Activated CD8-positive, alpha-beta memory T cell treated with anti-CD3 and anti-CD28 coated beads, Interleukin-2, amount 50 U/mL, for 1 hour (primary cell): ENCODE measurements around the gene COQ8A.
"Not testable (repeated sequence)": the region's sequence is repeated elsewhere in the genome, so short reads cannot be mapped to it uniquely, and the experiment has no call there.

Source experiments
- DNase-seq: peaks from one replicate; pipeline ENCODE4 v3.0.0-alpha.2; 2020; ENCODE audit errors: extremely low read depth

COQ8A gene

DNA sequence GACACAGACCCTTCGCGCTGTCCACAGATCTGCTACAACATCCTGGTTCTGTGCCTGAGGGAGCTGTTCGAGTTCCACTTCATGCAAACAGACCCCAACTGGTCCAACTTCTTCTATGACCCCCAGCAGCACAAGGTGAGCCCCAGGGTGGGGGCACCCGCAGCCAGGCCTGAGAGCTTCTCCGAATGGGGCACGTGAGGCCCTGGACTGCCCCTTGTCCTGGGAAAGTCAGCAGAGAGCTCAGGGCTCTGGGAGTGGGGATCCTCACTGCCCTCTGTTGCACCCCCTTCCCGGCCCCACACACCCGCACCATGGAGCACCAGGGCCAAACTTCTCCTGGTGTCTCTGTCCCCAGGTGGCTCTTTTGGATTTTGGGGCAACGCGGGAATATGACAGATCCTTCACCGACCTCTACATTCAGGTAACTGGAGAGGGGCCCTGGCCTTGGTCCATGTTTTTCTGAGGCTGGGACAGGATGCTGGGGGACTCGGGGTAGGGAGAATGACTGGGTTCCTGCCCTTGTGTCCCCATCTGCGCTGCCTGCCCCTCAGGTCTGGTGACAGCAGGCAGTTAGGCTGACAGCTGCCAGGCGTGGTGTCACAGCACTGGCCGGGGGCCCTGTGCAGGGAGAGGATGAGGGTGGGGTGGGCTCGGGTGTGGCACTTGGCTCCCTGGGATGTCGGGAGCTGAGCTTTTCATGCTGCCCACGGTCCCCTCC is 44.6 kb downstream of the COQ8A start:
- no peak for DNase-seq

DNA sequence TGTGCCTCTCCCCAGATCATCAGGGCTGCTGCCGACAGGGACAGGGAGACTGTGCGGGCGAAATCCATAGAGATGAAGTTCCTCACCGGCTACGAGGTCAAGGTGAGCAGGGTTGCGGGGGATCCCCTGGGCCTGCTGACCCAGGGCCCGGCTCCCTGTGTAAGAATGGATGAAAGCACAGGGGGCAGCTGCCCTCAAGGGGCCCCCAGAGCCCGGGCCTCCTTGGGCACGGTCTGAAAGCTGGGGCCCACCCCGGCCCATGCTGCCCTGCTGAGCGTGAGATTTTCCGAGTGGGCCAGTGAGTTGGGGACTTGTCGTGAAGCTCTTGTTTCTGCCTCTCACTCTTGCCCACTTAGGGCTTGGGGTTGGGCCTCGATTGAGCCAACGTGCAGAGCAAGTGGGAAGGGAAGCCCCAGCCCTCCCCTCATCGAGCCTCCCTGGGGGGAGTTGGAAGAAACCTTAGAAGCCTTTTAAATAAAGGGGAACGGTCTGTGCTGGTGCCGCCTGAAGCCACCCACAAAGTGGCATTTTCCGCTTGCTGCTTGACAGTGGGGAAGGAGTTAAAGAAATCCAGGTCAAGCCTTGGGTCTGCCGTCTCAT is 45.2 kb downstream of the COQ8A start:
- DNase-seq: no peak

DNA sequence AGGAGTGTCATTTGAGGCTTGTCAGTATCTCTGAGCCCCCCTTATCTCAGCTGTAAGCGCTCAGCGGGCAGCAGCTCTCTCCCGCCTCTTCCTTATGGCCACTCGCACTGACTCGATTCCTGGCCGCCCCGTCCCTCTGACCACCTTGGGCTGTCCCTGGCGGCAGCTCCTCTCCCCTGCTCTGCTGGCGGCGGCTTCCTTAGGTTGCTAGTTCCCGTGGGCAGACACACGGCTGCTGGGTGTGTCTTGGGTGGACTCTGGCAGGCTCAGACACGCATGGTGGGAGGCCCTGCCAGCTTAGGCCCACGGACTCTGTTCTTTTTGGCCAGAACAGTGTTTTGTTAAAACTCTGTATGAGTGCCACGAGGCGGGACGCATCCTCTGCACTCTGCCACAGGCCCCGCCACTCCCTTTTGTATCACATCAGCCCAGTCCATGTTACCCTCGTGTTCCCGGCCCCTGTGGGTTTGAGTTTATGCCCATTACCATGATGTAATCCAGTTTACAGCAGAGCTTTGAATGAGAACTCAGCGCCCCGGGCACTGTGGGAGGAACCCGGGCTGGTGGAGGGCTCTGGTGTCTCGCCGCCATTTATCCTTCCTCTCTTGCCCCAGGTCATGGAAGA is 45.9 kb downstream of the COQ8A start:
- no peak for DNase-seq

DNA sequence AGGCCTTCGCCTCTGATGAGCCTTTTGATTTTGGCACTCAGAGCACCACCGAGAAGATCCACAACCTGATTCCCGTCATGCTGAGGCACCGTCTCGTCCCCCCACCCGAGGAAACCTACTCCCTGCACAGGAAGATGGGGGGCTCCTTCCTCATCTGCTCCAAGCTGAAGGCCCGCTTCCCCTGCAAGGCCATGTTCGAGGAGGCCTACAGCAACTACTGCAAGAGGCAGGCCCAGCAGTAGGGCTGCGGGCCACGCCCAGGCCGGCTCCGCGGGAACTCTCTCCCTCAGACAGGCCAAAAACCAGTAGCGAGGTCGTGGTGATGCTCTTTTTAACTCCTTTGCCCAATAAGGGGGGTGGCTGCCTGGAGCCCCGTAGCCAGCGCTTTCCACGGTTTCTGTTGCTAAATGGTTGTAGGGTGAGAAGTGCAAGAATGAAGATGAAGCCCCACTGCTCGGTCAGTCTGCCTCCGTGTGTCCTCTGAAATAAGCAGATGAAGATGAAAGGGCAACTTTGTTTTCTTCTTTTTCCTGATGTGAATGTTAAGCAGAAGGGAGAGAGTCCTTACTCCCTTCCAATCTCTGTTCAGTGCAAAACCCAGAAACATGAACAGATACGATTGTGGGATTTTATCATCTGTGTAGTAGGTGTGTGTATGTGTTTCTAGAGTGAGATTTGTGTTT is 46.5 kb downstream of the COQ8A start:
- DNase-seq: no peak

DNA sequence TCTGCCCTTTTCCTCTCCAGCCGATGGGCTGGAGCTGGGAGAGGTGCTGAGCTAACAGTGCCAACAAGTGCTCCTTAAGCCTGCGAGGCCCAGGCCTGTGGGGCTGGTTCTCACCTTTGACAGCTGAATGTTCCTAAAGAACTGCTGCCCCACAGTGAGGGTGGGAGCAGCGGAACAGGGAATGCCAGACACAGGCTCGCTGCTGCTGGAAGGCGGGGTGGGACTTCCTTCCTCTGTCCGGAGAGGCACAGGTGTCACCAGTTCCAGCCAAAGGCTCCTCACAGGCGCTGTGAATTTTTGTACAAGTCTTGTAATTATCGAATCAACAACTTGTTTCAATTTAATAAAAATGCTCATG is 47.1 kb downstream of the COQ8A start:
- DNase-seq: no peak

DNA sequence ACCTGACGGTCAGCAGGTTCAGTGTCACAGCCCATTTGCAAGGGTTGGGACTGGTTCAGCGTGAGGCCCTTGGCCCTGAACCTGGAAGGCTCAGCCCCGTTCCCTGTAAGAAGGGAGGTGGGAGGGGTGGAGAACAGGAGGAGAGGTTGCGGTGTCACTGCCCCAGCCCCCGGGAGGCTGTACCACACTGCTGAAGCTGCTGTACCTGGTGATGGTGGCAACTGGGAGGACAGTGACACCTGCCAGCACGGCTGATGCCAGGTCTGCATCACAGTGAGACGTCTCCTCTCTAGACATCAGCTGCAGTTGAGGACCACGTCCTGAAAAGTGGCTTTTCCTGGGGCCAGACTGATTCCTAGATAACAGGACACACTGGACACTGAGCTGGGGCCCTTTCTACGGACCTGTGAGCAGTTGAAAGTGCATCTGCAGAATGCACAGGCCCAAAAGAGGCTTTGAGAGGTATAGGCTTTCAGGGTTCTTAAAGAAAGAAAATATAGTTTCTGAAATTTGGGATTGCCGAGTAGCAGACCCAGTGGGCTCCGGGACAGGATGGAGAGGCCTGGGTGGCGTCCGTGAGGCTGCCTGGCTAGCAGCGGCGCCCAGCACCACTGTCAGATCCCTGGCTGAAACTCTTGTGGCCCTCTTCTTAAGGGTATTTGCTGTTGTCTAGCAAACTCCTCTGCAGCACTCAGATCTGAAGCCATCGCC is 47.7 kb downstream of the COQ8A start:
- no peak for DNase-seq

DNA sequence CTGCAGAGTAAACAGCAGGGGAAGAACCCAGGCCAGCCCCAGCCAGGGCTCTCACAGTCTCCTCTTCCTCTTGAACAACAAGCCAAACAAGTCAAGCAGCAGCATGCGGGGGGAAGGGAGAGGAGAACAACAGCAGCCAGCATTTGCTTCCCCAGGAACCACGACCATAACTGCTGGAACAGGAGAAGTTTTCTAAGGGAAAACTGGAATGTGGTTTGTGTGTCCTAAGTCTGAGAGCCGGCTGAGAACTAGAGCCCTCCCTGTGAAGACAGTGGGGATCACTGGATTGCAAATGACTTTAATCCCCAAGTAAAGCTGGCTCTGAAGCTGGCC is 48.2 kb downstream of the COQ8A start:
- no peak for DNase-seq

DNA sequence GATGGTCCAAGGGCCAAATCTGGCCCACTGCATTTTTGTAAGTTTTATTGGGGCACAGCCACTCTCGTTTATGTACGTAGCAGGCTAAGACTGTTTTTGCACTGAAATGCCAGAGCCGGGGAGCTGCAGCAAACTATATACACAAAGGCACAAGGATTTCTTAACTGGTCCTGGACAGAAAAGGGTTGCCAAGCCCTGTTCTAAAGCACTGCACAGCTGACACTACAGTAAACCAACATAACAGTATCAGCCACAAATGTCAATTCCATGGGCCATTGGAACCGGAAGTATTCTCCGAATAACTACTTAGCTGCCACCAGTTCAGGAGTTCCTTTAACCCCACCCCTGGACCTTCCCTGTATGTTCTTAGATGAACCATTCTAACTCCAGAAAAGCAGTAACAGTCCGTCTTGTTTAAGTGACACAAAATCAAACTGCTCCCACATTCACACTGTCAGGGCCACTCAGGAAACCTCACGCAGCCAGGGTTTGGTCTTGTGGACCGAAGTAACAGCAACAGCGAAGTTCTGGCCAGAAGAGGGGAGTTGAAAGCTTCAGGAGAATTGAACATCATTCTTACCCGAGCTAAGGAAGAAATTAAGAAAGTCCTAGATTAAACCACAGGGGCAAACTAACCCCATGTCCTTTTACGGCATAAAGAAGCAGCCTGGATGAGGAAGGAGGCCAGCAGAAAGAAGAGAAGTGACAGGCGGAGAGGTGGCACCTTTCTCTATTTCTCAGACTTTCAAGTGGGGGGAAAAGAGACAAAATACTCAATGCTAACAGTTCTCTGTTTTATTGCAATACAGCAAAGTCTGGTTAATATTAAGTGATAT is 49.2 kb downstream of the COQ8A start:
- no peak for DNase-seq

DNA sequence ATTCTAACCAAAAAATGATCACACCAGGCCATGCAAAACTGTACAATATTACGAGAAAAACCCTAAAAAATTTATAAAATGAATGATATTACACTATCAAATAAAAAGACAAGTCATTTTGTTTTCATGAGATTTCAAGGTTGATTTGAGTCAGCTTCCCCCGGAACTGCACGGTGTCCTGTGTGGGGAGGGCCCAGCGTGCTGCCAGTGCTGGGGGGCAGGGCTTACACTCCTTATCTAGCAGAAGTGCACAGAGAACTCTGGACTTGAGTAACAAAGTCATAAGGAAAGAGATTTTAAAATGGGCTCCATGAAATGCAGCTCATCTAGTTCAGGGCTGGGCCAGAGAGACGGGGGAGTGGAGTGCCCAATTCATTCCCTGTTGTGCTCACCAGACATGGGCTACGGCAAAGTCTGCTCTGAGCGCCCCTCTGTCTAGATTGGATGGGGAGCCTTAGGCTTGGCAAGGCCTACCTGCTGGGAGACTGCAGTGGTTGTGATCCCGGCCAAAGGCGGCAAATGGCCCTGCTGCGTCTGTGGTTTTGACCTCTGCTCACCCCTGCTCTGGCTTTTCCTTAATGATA is 50.1 kb downstream of the COQ8A start:
- DNase-seq: no peak

DNA sequence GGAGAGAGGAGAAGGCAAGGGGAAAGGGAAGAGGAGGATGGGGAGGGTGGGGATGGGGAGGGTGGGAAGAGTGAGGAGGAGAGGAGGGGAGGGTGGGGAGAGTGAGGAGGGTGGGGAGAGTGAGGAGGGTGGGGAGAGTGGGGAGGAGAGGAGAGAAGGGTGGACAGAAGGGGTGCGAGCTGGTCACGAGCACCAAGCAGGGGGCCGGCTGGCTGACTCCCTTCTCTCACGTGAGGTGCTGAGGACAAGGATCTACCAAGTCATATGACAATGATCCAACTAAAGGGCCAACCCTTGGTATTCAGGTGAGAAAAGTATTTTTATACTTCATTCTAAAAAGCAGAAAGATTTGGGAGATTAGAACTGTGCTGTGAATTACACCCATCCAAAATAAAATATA is 51.8 kb downstream of the COQ8A start:
- DNase-seq: no peak

DNA sequence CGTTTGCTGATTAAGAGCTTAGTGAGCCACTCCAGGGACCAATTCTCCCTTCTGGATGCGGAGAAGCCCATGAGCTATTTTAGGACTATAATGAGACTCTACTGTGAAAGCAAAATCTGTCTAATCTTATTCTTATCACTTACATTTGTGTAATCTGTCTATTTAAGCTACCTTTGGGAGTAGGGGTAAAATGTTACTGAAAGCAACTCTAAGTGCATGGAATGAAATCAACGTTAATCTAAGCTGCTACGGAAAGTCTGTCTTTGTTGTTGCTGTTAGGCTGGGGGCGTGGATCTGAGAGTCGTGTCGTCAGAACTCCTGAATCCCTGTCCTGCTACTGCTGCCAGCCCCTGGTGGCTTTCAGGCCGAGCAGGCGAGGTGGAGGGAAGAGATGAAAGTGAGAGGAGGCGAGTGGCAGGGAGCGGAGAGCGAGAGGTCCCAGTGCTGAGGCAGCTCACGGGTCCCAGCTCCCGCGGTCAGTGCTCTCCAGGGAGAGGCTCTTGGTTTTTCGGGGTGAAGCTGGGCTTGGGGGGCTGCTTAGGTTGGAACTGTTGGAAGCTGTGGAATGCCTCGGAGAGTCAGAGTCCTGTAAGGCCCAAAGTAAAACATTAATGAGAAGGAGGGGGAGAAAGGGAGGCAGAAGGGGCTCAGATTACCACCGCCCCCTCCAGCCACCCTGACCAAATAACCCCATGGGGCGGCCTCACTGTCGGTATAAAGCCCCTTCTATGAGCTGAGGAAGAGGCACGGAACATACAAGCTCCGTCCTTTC is 53.9 kb downstream of the COQ8A start:
- DNase-seq: no peak

DNA sequence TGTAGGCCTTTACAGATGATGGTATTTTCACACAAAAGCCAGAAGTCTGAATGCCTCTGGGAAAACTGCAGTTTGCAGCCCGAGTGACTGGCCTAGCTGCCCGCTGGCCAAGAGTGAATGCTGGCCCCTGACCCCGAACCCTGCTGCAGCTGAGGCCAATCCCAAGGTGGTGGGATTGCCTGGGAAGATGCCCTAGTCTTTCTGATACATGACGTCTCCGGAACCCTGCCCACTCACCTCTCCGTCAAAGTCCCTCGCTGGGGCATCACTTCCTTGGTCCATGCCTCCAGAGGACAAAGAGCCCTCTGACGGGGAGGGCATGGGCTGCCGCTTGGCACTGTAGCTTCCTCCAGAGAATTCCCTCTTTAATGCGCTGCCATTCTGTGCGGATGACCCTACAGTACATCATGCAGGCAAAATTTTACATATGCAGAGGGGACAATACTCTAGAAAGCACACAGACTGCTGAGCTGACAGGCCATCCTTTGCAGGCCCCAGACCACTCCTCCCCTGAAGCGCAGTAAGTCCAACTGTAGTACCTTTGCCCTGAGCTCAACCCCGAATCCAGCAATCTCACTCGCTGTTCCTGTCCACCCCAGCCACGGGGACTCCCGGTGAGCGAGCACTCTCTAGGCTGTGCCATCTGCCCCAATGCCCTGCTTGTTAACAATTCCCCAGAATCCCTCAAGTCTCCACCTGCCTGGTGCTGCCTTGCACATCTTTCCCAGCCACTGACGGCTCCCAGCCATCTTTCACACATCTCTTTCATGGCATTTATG is 54.7 kb downstream of the COQ8A start:
- no peak for DNase-seq

DNA sequence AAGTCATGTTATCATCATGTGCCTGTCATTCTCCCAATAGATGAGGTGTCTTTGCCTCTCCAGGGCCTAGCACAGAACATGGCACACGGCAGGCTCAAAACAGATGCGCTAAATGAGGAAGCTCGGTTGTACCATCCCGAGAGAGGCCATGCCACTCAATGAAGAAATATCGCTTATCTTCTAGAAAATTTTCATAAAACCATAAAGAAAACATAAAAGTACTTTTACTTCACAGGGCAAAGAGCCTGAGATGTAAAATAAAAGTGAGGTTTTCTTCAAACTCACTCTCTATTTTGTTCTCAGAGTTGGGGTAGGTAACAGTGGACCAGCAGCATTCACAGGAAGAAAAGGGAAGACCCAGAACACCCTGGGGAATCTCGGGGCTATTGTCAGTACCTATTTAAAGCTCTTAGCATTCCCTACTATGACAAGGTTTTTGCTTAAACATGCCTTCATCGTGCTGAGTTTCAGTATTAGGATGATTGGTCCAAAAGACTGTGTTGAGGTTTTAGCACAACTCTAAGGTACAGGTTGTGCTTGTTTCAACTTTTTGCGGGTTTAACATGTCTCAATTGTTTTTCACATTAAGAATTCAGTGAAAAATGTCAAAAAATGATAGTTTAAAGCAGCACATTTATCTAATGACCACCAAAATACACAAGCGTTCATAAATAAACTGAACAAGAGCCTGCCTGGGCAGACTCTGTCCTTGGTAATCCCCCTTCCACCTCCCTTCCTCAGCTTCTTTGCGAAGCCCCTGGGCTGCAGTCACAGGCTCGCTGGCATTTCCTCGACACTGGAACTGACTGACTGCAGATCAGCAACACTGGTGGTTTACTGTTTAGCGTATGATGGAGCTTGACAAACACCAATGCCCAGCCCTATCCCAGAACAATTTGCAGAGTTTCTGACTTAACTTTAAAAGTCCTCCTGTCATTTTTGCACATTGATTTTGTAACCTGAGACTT is 55.6 kb downstream of the COQ8A start:
- no peak for DNase-seq

DNA sequence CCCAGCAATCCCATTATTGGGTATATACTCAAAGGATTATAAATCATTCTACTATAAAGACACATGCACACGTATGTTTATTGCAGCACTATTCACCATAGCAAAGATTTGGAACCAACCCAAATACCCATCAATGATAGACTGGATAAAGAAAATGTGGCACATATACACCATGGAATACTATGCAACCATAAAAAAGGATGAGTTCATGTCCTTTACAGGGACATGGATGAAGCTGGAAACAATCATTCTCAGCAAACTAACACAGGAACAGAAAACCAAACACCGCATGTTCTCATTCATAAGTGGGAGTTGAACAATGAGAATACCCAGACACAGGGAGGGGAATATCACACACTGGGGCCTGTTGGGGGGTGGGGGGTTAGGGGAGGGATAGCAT is 59.5 kb downstream of the COQ8A start:
- not testable (repeated sequence) for DNase-seq

DNA sequence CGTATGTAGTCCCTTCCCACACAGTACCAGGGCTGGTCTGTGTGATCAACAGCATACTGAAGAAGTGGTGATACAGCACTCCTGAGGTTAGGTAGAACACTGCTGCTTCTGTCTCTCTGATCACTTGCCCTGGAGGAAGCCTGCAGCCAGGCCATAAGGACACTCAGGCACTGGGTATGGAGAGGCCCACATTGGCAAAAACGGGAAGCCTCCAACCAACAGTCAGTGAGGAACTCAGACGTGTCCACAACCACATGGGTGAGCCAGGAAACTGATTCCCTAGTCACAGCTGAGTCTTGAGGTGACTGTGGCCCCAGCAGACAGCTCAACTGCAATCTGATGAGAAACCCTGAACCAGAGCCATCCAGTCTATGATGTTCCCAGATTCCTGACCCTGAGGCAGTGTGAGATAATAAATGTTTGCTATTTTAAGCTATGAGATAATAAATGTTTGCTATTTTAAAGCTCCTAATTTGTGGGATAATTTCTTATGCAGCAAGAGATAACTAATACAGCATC is 62.5 kb downstream of the COQ8A start:
- DNase-seq: no peak

DNA sequence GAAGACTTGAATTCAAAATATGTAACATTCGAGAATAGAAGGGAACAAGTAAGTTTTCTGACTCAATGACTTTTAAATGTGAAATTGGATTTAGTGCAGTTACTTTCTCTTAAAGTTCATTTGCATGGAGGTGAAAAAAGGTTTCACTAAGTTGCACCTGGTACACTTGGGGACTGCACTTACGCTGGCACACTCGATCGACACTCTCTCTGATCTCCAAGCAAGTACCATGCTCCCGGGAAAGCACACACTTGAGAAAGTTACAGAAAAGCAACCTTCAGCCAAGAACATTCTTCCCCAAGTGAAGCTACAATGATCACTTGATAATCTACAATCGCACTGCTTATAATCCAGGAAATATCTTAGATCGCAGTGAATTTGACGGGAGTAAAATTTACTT is 63.1 kb downstream of the COQ8A start:
- no peak for DNase-seq

DNA sequence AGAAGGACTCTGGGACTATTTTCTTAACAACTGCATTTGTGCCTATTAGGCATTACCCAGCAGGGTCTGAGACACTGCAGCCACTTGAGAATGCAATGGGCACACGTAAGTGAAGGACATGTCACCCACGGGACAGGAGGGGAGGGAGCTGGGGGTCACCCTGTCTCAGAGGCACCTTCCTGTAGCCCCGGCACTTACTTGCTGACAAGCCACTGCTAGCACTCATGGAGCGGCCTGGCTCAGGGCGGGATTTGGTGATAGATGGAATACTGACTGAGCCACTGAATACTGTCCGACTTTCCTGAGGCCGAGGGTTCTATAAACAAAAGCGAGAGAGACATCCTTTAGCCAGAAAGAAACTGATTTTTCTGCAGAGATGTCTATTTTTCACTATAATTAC is 64.7 kb downstream of the COQ8A start:
- DNase-seq: no peak

DNA sequence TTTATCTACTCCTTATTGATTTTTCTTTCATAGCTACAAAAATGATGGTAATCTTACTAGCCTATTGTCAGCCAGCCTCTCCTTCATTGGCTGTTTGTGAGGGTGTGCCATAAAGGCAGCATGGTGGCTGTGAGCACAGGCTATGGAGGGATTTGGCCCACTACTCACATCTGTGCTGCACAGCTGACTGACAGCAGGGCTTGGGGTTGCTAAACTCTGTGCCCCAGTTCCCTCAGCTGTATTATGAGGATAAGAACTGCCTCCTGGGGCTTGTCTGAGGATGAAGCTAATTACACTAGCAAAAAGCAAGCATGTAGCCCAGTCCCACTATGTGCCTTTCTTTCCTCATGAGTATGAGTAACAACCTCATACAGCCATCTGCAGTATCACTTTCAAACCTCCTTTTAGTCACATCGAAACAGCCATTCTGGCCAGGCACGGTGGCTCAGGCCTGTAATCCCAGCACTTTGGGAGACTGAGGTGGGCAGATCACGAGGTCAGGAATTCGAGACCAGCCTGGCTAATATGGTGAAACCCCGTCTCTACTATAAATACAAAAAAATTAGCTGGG is 66.2 kb downstream of the COQ8A start:
- no peak for DNase-seq
